Panc1 (cell line): ENCODE measurements around the gene TSPAN17. TPM values are rescaled to one million over a fixed set of nuclear protein-coding genes. Genes with fewer than 3 reads are reported as not detected.

Experiments
- ATAC-seq: fragments of 200-7000 bp; cut with Tn5 transposase; 2 replicates; pipeline ENCODE4 v1.9.1; 2020; ENCODE audit warnings: mild to moderate bottlenecking, moderate library complexity
- BruUV-seq: library from RNA; stranded (reverse); fragments of 400-500 nt; replicated peaks from 2 replicates; lab custom pipeline; 2021; lab: Mats Ljungman, UMichigan
- CTCF ChIA-PET: fragments of 300-600 bp; sonication (Branson Sonifier 250); formaldehyde crosslinking; loops from one replicate; lab custom pipeline; 2022; ENCODE audit warnings: antibody characterized with exemption; lab: Charles Lee
- POLR2A ChIA-PET: fragments of 300-600 bp; sonication (Branson Sonifier 250); formaldehyde crosslinking; loops from one replicate; lab custom pipeline; 2022; ENCODE audit warnings: antibody characterized with exemption; lab: Charles Lee
- DNase-seq: peaks from one replicate; pipeline ENCODE4 v3.0.0-alpha.2; 2010; ENCODE audit warnings: low read depth, low spot score
- H3K27ac ChIP-seq: 2 replicates; pipeline ENCODE4 v1.5.1; 2011; ENCODE audit warnings: mild to moderate bottlenecking, low read length, inconsistent platforms
- H3K27me3 ChIP-seq: fragments of 200-500 bp; sonication (Bioruptor generic); 2 replicates; pipeline ENCODE4 v1.6.0; 2014; ENCODE audit warnings: low read length, inconsistent platforms; ENCODE audit not compliant: control insufficient read depth, insufficient read depth
- H3K36me3 ChIP-seq: fragments of 200-500 bp; sonication (Bioruptor generic); 2 replicates; pipeline ENCODE4 v1.5.1; 2014; ENCODE audit warnings: inconsistent platforms, mild to moderate bottlenecking, low read length, moderate library complexity; ENCODE audit not compliant: control insufficient read depth, insufficient read depth
- H3K4me1 ChIP-seq: 2 replicates; pipeline ENCODE4 v1.5.1; 2011; ENCODE audit warnings: inconsistent platforms, mild to moderate bottlenecking, low read length, moderate library complexity; ENCODE audit not compliant: control insufficient read depth, insufficient read depth
- H3K4me3 ChIP-seq, 2 experiments: 2 replicates each; pipeline ENCODE4 v1.5.1; 2011 to 2012; ENCODE audit warnings: low read depth in 2 of 2, low read length in 2 of 2, mild to moderate bottlenecking in 2 of 2, inconsistent platforms in 1 of 2, moderate library complexity in 1 of 2
- H3K9me3 ChIP-seq: fragments of 200-500 bp; sonication (Bioruptor generic); 2 replicates; pipeline ENCODE4 v1.5.1; 2014; ENCODE audit warnings: low read depth, mild to moderate bottlenecking, inconsistent platforms, low read length, moderate library complexity; ENCODE audit not compliant: control insufficient read depth, insufficient read depth
- POLR2AphosphoS5 ChIP-seq: IDR thresholded peaks from 2 replicates; pipeline ENCODE4 v1.6.1; 2012; ENCODE audit warnings: mild to moderate bottlenecking, low read depth, low read length, moderate library complexity
- SIN3A ChIP-seq: IDR thresholded peaks from 2 replicates; pipeline ENCODE4 v1.6.1; 2012; ENCODE audit warnings: low read depth, mild to moderate bottlenecking, low read length, moderate library complexity, borderline replicate concordance; ENCODE audit not compliant: insufficient read depth
- TCF7L2 ChIP-seq: IDR thresholded peaks from 2 replicates; pipeline ENCODE4 v1.6.1; 2011; ENCODE audit warnings: mild to moderate bottlenecking, low read depth, low read length, inconsistent platforms
- in situ Hi-C: cut with HindIII; loops from 2 replicates; pipeline ENCODE4 v1.10.0; 2016; ENCODE audit warnings: low sequenced_read_pairs, low pct_unique_long_range_greater_than_20kb
- intact Hi-C: fragments of 100-400 bp; cut with micrococcal nuclease; formaldehyde crosslinking; loops from one replicate; pipeline ENCODE4 v1.10.0; 2022; ENCODE audit not compliant: unreplicated experiment
- total RNA-seq: library from RNA; stranded (reverse); gene quantifications from one replicate; pipeline ENCODE4 v1.2.1, GENCODE V29; 2021; ENCODE audit not compliant: unreplicated experiment
- TF ChIP-seq, protein P1 (sequence below), 2 experiments: IDR thresholded peaks; 2 replicates each; pipeline ENCODE4 v1.6.1; 2011 to 2012; ENCODE audit warnings: low read depth in 2 of 2, control low read depth in 1 of 2, low read length in 1 of 2, mild to moderate bottlenecking in 1 of 2, moderate library complexity in 1 of 2; ENCODE audit not compliant: insufficient read depth in 1 of 2
- TF ChIP-seq, protein P2 (sequence below): fragments of 450-650 bp; IDR thresholded peaks from 2 replicates; pipeline ENCODE4 v1.5.1; 2017; ENCODE audit warnings: mild to moderate bottlenecking

The TSPAN17 gene
- total RNA-seq, 1 experiment from 2014 or later, result 64.7 TPM

DNA sequence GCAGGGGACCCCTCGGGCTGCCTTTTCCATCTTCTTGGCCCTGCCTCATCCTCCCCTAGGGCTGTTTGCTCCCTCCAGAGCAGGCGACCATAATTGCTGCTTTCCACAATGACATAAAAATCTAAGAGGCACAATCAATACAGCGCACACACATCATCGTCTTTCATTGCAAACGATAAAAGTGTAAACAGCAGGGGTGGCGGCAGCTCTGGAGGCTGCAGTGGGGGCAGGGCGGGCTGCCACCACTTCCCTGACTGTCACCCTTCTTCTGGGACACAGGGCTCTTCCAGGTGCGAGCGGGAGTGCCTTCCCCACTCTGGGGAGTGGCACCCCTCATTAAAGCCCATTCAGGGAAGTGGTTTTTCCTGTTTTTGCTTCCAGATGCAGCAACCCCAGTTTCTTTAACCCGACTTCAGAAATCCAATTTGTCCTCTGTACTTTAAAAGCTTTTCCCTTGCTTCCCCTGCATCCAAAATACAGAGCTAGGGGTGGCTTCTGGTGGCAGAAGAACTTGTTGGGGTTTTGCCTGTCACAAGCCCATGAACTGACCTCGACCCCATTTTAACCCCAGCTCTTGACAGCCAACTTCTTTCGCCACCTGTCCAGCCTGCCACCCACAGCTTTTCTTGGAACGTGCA is 45.7 kb downstream of the TSPAN17 start:
- POLR2A ChIA-PET, result interaction anchor here (0.6 kb wide), 1 partner anchor 131 kb away, joined by 13 read pairs; no protein-coding TSS in a partner anchor
- no peak overlapping the region for H3K4me3 ChIP-seq
- TF ChIP-seq TCF7L2, result no peak
- no peak for TF ChIP-seq POLR2AphosphoS5
- no peak for TF ChIP-seq SIN3A
- TF ChIP-seq, protein P1, sequence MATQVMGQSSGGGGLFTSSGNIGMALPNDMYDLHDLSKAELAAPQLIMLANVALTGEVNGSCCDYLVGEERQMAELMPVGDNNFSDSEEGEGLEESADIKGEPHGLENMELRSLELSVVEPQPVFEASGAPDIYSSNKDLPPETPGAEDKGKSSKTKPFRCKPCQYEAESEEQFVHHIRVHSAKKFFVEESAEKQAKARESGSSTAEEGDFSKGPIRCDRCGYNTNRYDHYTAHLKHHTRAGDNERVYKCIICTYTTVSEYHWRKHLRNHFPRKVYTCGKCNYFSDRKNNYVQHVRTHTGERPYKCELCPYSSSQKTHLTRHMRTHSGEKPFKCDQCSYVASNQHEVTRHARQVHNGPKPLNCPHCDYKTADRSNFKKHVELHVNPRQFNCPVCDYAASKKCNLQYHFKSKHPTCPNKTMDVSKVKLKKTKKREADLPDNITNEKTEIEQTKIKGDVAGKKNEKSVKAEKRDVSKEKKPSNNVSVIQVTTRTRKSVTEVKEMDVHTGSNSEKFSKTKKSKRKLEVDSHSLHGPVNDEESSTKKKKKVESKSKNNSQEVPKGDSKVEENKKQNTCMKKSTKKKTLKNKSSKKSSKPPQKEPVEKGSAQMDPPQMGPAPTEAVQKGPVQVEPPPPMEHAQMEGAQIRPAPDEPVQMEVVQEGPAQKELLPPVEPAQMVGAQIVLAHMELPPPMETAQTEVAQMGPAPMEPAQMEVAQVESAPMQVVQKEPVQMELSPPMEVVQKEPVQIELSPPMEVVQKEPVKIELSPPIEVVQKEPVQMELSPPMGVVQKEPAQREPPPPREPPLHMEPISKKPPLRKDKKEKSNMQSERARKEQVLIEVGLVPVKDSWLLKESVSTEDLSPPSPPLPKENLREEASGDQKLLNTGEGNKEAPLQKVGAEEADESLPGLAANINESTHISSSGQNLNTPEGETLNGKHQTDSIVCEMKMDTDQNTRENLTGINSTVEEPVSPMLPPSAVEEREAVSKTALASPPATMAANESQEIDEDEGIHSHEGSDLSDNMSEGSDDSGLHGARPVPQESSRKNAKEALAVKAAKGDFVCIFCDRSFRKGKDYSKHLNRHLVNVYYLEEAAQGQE (IDR thresholded peaks at IDR 0.05; ENCODE audit: insufficient read depth in 1 of 2, low read depth in 2 of 2, low read length in 1 of 2), result no peak
- TF ChIP-seq, protein P2, sequence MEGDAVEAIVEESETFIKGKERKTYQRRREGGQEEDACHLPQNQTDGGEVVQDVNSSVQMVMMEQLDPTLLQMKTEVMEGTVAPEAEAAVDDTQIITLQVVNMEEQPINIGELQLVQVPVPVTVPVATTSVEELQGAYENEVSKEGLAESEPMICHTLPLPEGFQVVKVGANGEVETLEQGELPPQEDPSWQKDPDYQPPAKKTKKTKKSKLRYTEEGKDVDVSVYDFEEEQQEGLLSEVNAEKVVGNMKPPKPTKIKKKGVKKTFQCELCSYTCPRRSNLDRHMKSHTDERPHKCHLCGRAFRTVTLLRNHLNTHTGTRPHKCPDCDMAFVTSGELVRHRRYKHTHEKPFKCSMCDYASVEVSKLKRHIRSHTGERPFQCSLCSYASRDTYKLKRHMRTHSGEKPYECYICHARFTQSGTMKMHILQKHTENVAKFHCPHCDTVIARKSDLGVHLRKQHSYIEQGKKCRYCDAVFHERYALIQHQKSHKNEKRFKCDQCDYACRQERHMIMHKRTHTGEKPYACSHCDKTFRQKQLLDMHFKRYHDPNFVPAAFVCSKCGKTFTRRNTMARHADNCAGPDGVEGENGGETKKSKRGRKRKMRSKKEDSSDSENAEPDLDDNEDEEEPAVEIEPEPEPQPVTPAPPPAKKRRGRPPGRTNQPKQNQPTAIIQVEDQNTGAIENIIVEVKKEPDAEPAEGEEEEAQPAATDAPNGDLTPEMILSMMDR, result no peak
- CTCF ChIA-PET, result interaction anchor here (1.5 kb wide), 1 partner anchor 32 kb away, joined by 5 read pairs; no protein-coding TSS in a partner anchor
- ATAC-seq, result no peak
- H3K4me1 ChIP-seq, result no peaks in the 10 kb centered on the region; the same call in 1 of the 2 replicates
- no peak for DNase-seq
- BruUV-seq, result no TSS peak
- H3K27me3 ChIP-seq, result no peaks in the 10 kb centered on the region
- in situ Hi-C loops, result no loop called here
- H3K27ac ChIP-seq, result no peak overlapping the region
- intact Hi-C loops, result no loop called here
- no peaks in the 10 kb centered on the region for H3K9me3 ChIP-seq
- H3K36me3 ChIP-seq, result no peaks in the 10 kb centered on the region

DNA sequence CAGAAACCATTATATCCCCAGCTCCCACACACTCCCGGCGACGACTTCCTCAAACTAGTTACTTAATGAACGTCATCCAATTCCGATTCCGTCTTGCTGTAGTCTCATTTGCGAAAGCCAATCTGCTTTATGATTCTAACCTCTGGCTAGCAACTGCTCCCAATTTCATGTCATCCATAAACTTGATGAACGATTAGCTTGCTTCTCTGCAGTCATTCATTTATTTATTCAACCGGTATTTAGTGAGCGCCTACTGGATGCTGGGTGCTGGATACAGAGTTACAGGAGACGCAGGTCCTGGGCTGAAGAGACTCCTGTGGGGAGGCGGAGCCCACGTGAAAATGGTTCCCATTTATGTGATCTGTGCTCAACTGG is 46.2 kb downstream of the TSPAN17 start:
- DNase-seq (no peak), ATAC-seq (no peak)
- H3K4me1 ChIP-seq, result no peaks in the 10 kb centered on the region; the same call in 1 of the 2 replicates
- BruUV-seq, result no TSS peak
- no peaks in the 10 kb centered on the region for H3K36me3 ChIP-seq
- H3K4me3 ChIP-seq, result no peak overlapping the region
- POLR2A ChIA-PET, result interaction anchor here (0.6 kb wide), 1 partner anchor 132 kb away, joined by 13 read pairs; no protein-coding TSS in a partner anchor
- no peaks in the 10 kb centered on the region for H3K9me3 ChIP-seq
- CTCF ChIA-PET, result interaction anchor here (1.5 kb wide), 1 partner anchor 33 kb away, joined by 5 read pairs; no protein-coding TSS in a partner anchor
- intact Hi-C loops (no loop called here), in situ Hi-C loops (no loop called here)
- TF ChIP-seq, protein P1 (IDR thresholded peaks at IDR 0.05; ENCODE audit: insufficient read depth in 1 of 2, low read depth in 2 of 2, low read length in 1 of 2), result no peak
- TF ChIP-seq POLR2AphosphoS5, result no peak
- no peaks in the 10 kb centered on the region for H3K27me3 ChIP-seq
- H3K27ac ChIP-seq, result no peak overlapping the region
